CD4-positive, alpha-beta T cell (primary cell): ENCODE measurements around the gene SPSB4. TPM values are rescaled to one million over a fixed set of nuclear protein-coding genes. Genes with fewer than 3 reads are reported as not detected.

Source experiments
- ATAC-seq: fragments of 200-7000 bp; cut with Tn5 transposase; one replicate; pipeline ENCODE4 v1.10.0; 2022; ENCODE audit warnings: mild to moderate bottlenecking; ENCODE audit not compliant: poor library complexity
- CTCF ChIA-PET: fragments of 350-600 bp; sonication (Branson Sonifier 250); formaldehyde crosslinking; loops from one replicate; lab custom pipeline; 2021; ENCODE audit warnings: antibody characterized with exemption, inconsistent platforms; lab: Charles Lee
- POLR2A ChIA-PET: fragments of 350-600 bp; sonication (Branson Sonifier 250); formaldehyde crosslinking; loops from one replicate; lab custom pipeline; 2021; ENCODE audit warnings: antibody characterized with exemption, inconsistent platforms; lab: Charles Lee
- DNase-seq, 14 experiments: peaks; one replicate each; pipeline ENCODE4 v3.0.0-alpha.2; 2013 to 2020; ENCODE audit warnings: mixed read lengths in 2 of 14
- H3K27ac ChIP-seq, 2 donors: one replicate each; pipeline versions ENCODE4 v1.5.1 to v1.7.0; 2013; ENCODE audit warnings: low read length in 2 of 2, low read depth in 1 of 2, mild to moderate bottlenecking in 1 of 2
- H3K27me3 ChIP-seq, 2 experiments: 1 replicate in 1 of 2; 2 replicates in 1 of 2; pipeline versions ENCODE4 v1.6.1 to v1.7.0; 2013; ENCODE audit warnings: low read length in 2 of 2, control low read depth in 1 of 2, mild to moderate bottlenecking in 1 of 2, moderate library complexity in 1 of 2; ENCODE audit not compliant: insufficient read depth in 2 of 2, control insufficient read depth in 1 of 2
- H3K36me3 ChIP-seq: one replicate; pipeline ENCODE4 v1.6.1; 2013; ENCODE audit warnings: low read length, control low read depth; ENCODE audit not compliant: insufficient read depth
- H3K4me1 ChIP-seq: one replicate; pipeline ENCODE4 v1.6.1; 2013; ENCODE audit warnings: low read length, control low read depth; ENCODE audit not compliant: insufficient read depth
- H3K4me3 ChIP-seq: one replicate; pipeline ENCODE4 v1.5.1; 2013; ENCODE audit warnings: mild to moderate bottlenecking, low read length, moderate library complexity
- H3K9me3 ChIP-seq, 2 experiments: 1 replicate in 1 of 2; 2 replicates in 1 of 2; pipeline versions ENCODE4 v1.6.1 to v1.7.0; 2013; ENCODE audit warnings: low read length in 2 of 2, mild to moderate bottlenecking in 2 of 2, control low read depth in 1 of 2, moderate library complexity in 1 of 2; ENCODE audit not compliant: control insufficient read depth in 1 of 2, insufficient read depth in 1 of 2
- H3K27ac Mint-ChIP-seq: one replicate; pipeline ENCODE4 v1.8.0; 2020; ENCODE audit warnings: mixed read lengths
- H3K27me3 Mint-ChIP-seq: one replicate; pipeline ENCODE4 v1.8.0; 2021; ENCODE audit warnings: mixed read lengths
- H3K36me3 Mint-ChIP-seq: one replicate; pipeline ENCODE4 v1.8.0; 2021; ENCODE audit warnings: low read depth, mixed read lengths
- H3K4me1 Mint-ChIP-seq: one replicate; pipeline ENCODE4 v1.8.0; 2021; ENCODE audit warnings: low read depth, mixed read lengths
- H3K4me3 Mint-ChIP-seq: one replicate; pipeline ENCODE4 v1.8.0; 2020; ENCODE audit warnings: mild to moderate bottlenecking, mixed read lengths
- H3K9me3 Mint-ChIP-seq: one replicate; pipeline ENCODE4 v1.8.0; 2020; ENCODE audit warnings: mixed read lengths
- CTCF ChIP-seq: fragments of 200-600 bp; IDR thresholded peaks from one replicate; pipeline ENCODE4 v1.8.0; 2022; ENCODE audit warnings: antibody characterized with exemption, mild to moderate bottlenecking
- intact Hi-C, 2 experiments: fragments of 100-400 bp; cut with DNase I in 1 of 2; cut with micrococcal nuclease in 1 of 2; formaldehyde crosslinking; loops; one replicate each; pipeline versions ENCODE4 v1.15.1 to v1.9.0; 2023 to 2025; cut with DNase I, micrococcal nuclease
- total RNA-seq, 174 experiments: library from RNA in 2 of 174; stranded (reverse) in 2 of 174; gene quantifications; one replicate each; pipeline ENCODE4 v1.2.3 and lab custom pipeline; 2021 to 2026

The SPSB4 gene
- total RNA-seq, 2 experiments from 2014 or later, result not detected

- no peak overlapping the region for H3K4me3 ChIP-seq
- no peak for DNase-seq
- no peaks in the 10 kb centered on the region for H3K36me3 ChIP-seq
- H3K4me1 ChIP-seq, result peaks cover 11% of the 10 kb centered on the region
- Mint-ChIP-seq H3K36me3 (no peaks in the 10 kb centered on the region), H3K9me3 (no peaks in the 10 kb centered on the region), H3K4me3 (no peak overlapping the region), H3K27ac (no peak overlapping the region), H3K4me1 (peaks cover 8% of the 10 kb centered on the region), H3K27me3 (no peaks in the 10 kb centered on the region)
- no peak for ATAC-seq
- ChIA-PET POLR2A (no interaction called here), CTCF (no interaction called here)
- no peaks in the 10 kb centered on the region for H3K9me3 ChIP-seq
- no peaks in the 10 kb centered on the region for H3K27me3 ChIP-seq
- no peak for TF ChIP-seq CTCF
- H3K27ac ChIP-seq, result no peak overlapping the region
- intact Hi-C loops, result no loop called here
These were observed 30.9 kb upstream of the SPSB4 start for GRCh38 chr3:141020143-141020830.

GRCh38 chr3:141021261-141021660 lies 29.9 kb upstream of the SPSB4 start:
- H3K4me3 Mint-ChIP-seq, result no peak overlapping the region

DNA sequence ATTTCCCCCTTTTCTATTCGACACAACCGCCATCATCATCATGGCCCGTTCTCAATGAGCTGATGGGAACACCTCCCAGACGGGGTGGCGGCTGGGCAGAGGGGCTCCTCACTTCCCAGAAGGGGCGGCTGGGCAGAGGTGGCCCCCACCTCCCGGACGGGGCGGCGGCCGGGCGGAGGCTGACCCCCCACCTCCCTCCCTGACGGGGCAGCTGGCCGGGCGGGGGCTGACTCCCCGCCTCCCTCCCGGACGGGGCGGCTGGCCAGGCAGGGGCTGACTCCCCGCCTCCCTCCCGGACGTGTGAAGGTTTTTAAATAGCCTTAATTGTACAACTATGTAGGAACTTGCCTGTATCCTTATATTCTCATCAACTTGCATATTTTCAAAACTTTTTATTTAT lies 20.9 kb upstream of the SPSB4 start:
- ATAC-seq (no peak), DNase-seq (no peak)
- Mint-ChIP-seq H3K4me1 (no peaks in the 10 kb centered on the region), H3K27me3 (peaks cover 4% of the 10 kb centered on the region), H3K27ac (no peak overlapping the region), H3K9me3 (no peaks in the 10 kb centered on the region), H3K36me3 (no peaks in the 10 kb centered on the region), H3K4me3 (no peak overlapping the region)
- CTCF ChIA-PET, result no interaction called here
- Histone ChIP-seq H3K27me3 (peaks cover 0 to 12% of the 10 kb centered on the region in 2 experiments), H3K9me3 (peaks cover 0 to 4% of the 10 kb centered on the region in 2 experiments), H3K4me3 (no peak overlapping the region), H3K4me1 (no peaks in the 10 kb centered on the region), H3K27ac (no peak overlapping the region), H3K36me3 (no peaks in the 10 kb centered on the region)
- POLR2A ChIA-PET, result no interaction called here
- no peak for TF ChIP-seq CTCF
- intact Hi-C loops, result no loop called here

More at GRCh38 chr3:141021261-141021660, 29.9 kb upstream of the SPSB4 start:
- H3K27me3 Mint-ChIP-seq, result no peaks in the 10 kb centered on the region
- no peaks in the 10 kb centered on the region for H3K9me3 ChIP-seq
- no peak for TF ChIP-seq CTCF
- no peak overlapping the region for H3K27ac Mint-ChIP-seq
- no peak overlapping the region for H3K4me3 ChIP-seq
- H3K36me3 Mint-ChIP-seq, result no peaks in the 10 kb centered on the region
- intact Hi-C loops, result no loop called here
- H3K27me3 ChIP-seq, result peaks cover 0 to 5% of the 10 kb centered on the region in 2 experiments
- DNase-seq, result no peak
- H3K36me3 ChIP-seq, result no peaks in the 10 kb centered on the region
- no peaks in the 10 kb centered on the region for H3K9me3 Mint-ChIP-seq
- H3K27ac ChIP-seq, result no peak overlapping the region
- peaks cover 8% of the 10 kb centered on the region for H3K4me1 Mint-ChIP-seq
- no peak for ATAC-seq
- CTCF ChIA-PET, result no interaction called here
- H3K4me1 ChIP-seq, result peaks cover 11% of the 10 kb centered on the region
- POLR2A ChIA-PET, result no interaction called here
